Gastrocnemius medialis (tissue), 4 donors: ENCODE data around the gene RBP4.

Experiments
- POLR2A ChIP-seq, 2 donors: fragments of 450-650 bp; IDR thresholded peaks; one replicate each; pipeline ENCODE4 v1.6.1; 2017; ENCODE audit warnings: antibody characterized with exemption in 2 of 2, mild to moderate bottlenecking in 2 of 2, moderate library complexity in 2 of 2
- TF ChIP-seq, protein P1 (sequence below), 5 experiments: fragments of 450-650 bp in 3 of 5; fragments of 200-600 bp in 2 of 5; sonication (generic) in 2 of 5; IDR thresholded peaks in 4 of 5; conservative IDR thresholded peaks in 1 of 5; 1 replicate in 4 of 5; 2 replicates in 1 of 5; pipeline ENCODE4 v1.5.1; 2016 to 2019; ENCODE audit warnings: antibody characterized with exemption in 5 of 5, mild to moderate bottlenecking in 3 of 5, moderate library complexity in 3 of 5

DNA sequence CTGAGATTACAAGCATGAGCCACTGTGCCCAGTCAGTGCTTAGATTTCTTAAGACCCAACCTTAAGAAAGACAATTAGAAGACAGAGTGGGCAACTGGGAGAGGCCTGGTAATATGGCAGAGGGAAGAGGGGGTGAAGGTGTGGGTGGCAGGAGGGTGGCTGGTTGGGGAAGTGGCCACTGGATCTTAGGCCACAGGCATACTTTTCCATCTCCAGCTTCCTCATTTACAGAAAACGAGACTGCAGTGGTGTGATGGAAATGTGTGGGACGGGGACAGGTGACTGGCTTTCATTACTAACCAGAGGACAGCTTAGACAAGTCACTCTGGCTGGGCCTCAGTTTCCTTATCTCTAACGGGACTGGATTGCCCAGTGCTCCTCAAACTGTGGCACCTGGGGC lies 35.6 kb downstream of the RBP4 start:
- TF ChIP-seq, protein P1, sequence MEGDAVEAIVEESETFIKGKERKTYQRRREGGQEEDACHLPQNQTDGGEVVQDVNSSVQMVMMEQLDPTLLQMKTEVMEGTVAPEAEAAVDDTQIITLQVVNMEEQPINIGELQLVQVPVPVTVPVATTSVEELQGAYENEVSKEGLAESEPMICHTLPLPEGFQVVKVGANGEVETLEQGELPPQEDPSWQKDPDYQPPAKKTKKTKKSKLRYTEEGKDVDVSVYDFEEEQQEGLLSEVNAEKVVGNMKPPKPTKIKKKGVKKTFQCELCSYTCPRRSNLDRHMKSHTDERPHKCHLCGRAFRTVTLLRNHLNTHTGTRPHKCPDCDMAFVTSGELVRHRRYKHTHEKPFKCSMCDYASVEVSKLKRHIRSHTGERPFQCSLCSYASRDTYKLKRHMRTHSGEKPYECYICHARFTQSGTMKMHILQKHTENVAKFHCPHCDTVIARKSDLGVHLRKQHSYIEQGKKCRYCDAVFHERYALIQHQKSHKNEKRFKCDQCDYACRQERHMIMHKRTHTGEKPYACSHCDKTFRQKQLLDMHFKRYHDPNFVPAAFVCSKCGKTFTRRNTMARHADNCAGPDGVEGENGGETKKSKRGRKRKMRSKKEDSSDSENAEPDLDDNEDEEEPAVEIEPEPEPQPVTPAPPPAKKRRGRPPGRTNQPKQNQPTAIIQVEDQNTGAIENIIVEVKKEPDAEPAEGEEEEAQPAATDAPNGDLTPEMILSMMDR (IDR thresholded peaks at IDR 0.05 in 4 of 5, conservative IDR thresholded peaks at IDR 0.05 in 1 of 5) = no peak
- TF ChIP-seq POLR2A (IDR thresholded peaks at IDR 0.05) = no peak
